T47D (cell line): ENCODE data around the gene EHD2.
"Not testable (repeated sequence)": the region's sequence is repeated elsewhere in the genome, so short reads cannot be mapped to it uniquely, and the experiment has no call there.

ENCODE experiments used
- DNase-seq, 2 experiments: peaks; one replicate each; pipeline versions ENCODE4 v3.0.0 to v3.0.0-alpha.2; 2011 to 2012; ENCODE audit warnings: low read depth in 1 of 2, low spot score in 1 of 2
- JUND ChIP-seq: IDR thresholded peaks from 2 replicates; pipeline ENCODE4 v1.6.1; 2012; ENCODE audit warnings: low read depth
- in situ Hi-C: cut with HindIII; loops from 2 replicates; pipeline ENCODE4 v1.10.0; 2016; ENCODE audit warnings: low sequenced_read_pairs, low pct_unique_long_range_greater_than_20kb

EHD2 gene

DNA sequence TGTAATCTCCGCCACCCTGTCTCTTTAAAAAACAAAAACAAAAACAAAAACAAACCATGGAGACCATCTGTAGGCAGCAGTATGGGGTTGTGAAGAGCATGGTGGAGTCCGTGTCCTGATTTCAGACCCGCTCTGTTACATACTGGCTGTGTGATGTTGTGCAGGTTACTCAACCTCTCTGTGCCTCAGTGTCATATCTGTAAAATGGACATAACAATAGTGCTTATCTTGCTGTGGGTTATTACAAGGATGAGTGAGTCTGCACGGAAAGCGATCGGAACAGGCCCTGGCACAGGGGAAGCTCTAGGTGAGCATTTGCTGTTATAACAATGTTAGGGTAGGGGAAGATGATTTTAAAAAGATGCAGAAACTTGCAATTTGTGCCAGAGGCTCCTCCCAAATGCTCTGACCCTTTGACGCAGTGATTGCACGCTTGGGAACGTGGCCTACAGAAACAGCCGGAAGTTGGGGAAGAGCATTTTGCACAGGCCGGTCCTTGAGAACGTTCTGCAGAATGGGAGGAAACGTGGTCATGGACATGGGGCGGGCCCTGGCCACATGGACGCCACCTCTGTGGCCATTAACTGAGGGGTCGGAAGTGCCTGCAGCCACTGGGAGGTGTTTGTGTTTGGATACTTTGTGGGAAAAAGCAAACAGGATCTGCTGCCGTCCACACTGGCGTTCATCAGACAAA lies 49.5 kb downstream of the EHD2 start:
- in situ Hi-C loops, result no loop called here
- no peak for DNase-seq
- TF ChIP-seq JUND, result no peak

DNA sequence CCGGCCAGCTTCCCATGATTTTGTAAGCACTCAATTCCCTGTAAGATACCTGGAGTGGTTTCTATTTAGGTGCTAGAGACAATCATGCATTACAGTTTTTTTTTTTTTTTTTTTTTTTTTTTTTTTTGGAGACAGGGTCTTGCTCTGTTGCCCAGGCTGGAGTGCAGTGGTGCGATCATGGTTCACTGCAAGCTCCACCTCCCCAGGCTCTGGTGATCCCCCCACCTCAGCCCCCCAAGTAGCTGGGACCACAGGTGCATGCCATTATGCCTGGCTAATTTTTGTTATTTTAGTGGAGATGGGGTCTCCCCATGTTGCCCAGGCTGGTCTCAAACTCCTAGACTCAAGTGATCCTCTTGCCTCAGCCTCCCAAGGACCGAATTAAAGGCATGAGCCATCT lies 51.5 kb downstream of the EHD2 start:
- in situ Hi-C loops, DNase-seq: not testable (repeated sequence)

DNA sequence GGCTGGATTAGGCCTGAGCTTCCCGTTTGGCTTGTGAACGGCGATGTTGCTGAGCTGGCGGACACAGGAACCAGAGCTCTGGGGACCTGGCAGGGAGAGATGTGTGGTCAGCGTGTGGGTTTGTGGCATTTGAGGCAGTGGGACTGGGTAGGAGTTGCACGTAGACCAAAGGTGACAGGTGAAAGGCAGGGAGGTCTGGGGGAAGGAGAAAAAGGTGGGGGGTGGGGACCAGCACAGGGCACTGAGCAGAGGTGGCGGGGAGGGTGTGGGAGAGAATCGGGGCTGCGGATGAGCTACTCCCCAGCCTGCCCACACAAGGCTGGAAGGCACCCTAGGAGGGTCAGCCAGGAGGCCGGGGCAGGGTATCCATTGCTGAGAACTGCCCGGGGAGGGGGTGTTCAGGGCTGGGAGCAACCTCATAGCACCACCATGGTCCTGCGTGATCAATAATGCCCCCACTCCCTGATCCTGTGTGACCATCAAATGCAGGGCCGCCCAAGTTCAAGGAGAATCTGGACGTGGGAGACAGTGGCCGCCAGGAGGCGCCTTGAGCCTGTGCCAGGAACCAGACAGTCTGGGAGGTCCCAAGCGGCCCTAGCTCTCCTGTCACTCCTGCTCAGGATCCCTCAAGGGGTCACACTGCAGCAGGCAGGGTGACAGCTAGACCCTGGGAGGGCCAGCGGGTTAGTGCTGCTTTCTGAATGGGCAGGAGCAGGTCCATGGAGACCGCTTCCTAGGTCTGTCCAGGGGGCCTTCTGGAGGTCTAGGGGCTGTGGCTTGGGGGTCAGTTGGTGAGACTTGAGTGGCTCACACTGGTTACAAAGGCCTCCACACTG lies 52.5 kb downstream of the EHD2 start:
- peak in 1 of 2 experiments; percentile 56 for DNase-seq
- in situ Hi-C loops, result no loop called here

GRCh38 chr19:47766359-47766620 lies 53.1 kb downstream of the EHD2 start:
- DNase-seq, result no peak
- TF ChIP-seq JUND, result no peak
- in situ Hi-C loops, result no loop called here

More for the DNA sequence above, 52.5 kb downstream of the EHD2 start:
- no peak for TF ChIP-seq JUND

DNA sequence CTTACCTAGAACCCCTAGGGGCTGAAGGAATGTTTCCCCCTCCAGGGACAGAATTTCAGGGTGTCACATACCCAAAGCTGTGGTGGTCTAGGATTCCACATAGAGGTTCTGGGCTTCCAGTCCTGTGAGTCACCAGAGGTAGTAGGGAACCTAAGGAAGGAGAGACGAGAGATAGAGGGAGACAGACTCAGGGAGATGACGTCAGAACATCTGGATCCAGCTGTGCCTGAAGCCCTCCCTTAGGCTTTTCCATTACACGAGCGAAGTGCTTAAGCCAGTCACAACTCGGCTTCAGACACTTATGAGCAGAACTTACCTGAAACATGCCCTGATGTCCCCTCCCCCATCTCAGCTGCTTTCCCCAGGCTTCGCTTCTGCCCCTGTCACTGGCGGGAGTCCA lies 53.4 kb downstream of the EHD2 start:
- DNase-seq, result no peak
- TF ChIP-seq JUND, result no peak
- in situ Hi-C loops, result no loop called here

DNA sequence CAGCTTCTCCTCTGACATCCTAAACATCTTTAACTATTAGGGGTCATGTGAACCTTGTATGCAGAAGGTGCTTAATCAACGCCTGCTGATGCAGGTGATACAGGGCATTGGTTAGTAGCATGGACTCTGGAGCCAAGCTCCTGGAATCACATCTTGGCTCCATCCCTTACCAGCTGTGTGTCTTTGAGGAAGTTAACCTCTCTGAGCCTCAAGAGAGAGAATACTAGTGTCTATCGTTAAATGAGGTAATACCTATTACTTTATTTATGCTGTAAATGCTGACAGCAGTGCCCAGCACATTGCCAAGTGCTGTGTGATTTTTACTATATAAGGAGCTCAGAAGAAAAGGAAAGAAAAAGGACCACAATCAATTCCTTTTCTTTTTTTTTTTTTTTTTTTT lies 54.1 kb downstream of the EHD2 start:
- TF ChIP-seq JUND, result no peak
- in situ Hi-C loops, result no loop called here
- DNase-seq, result no peak

GRCh38 chr19:47768604-47769003 lies 55.4 kb downstream of the EHD2 start:
- peak in 1 of 2 experiments; percentile 15 for DNase-seq
- in situ Hi-C loops, result no loop called here
- TF ChIP-seq JUND, result no peak

- DNase-seq, result no peak
- TF ChIP-seq JUND, result no peak
- in situ Hi-C loops, result no loop called here
Measured at GRCh38 chr19:47769534-47769933, 56.3 kb downstream of the EHD2 start.

DNA sequence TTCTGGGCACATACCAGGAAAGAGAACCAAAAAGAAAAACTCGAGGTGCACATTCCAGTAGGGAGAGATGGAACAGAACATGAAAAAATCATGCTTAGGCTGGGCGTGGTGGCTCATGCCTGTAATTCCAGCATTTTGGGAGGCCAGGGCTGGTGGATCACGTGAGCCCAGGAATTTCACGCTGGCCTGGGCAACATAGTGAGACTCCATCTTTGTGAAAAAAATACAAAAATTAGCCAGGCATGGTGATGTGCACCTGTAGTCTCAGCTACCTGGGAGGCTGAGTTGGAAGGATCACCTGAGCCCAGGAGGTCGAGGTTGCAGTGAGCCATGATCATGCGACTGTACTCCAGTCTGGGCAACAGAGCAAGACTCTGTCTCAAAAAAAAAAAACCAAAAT lies 58.1 kb downstream of the EHD2 start:
- in situ Hi-C loops, DNase-seq: not testable (repeated sequence)

DNA sequence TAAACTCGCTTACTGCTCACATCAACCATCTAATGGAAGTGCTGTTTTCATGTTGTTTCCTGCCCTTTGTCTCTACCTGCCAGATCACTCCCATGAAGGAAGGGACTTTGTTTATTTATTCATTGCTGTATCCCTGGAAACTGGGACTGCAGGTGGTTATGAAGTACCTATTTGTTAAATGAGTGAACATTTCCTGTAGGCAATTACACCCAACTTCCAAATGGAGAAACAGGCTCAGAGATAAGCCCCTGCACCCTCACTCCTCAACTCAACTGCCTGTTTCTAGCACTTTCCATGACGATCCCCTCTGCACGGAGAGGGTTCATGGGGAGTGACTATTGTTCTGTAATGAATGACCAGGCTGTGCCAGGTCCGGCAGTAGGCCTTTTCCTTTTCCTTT lies 63.3 kb downstream of the EHD2 start:
- TF ChIP-seq JUND, result no peak
- DNase-seq, result peak in 1 of 2 experiments; percentile 20
- in situ Hi-C loops, result no loop called here

GRCh38 chr19:47777245-47778048 lies 64.2 kb downstream of the EHD2 start:
- in situ Hi-C loops, DNase-seq: not testable (repeated sequence)

GRCh38 chr19:47778049-47778953 lies 65.1 kb downstream of the EHD2 start, which contains the start of gene SELENOW:
SELENOW (plus strand) TSS chr19:47778703; CDS start chr19:47778786, 83 bp downstream.
- peak; percentile 73 to 83 for DNase-seq
- TF ChIP-seq JUND, result no peak
- in situ Hi-C loops, result no loop called here
